AG04450 (cell line): ENCODE results near the gene COL21A1. TPM values are rescaled to one million over a fixed set of nuclear protein-coding genes. Genes with fewer than 3 reads are reported as not detected.

Experiments used
- CTCF ChIA-PET: fragments of 300-600, 350-600 bp; formaldehyde crosslinking; extraction: SDS; loops from one replicate; lab custom pipeline; 2022; ENCODE audit warnings: antibody characterized with exemption, inconsistent platforms; lab: Charles Lee
- POLR2A ChIA-PET: fragments of 350-600 bp; formaldehyde crosslinking; extraction: SDS; loops from one replicate; lab custom pipeline; 2021; ENCODE audit warnings: antibody characterized with exemption, inconsistent platforms; lab: Yijun Ruan, JAX
- DNase-seq: peaks from one replicate; pipeline ENCODE4 v3.0.0-alpha.2; 2011; ENCODE audit warnings: low read depth, low spot score
- H3K27ac ChIP-seq: one replicate; pipeline ENCODE4 v1.5.1; 2012; ENCODE audit warnings: low read depth, low read length, control low read depth
- H3K27me3 ChIP-seq: one replicate; pipeline ENCODE4 v1.6.0; 2012; ENCODE audit warnings: low read length; ENCODE audit not compliant: control insufficient read depth, insufficient read depth
- H3K4me3 ChIP-seq: 2 replicates; pipeline ENCODE4 v1.5.1; 2011; ENCODE audit warnings: mild to moderate bottlenecking, low read depth, low read length, control low read depth
- H3K9me3 ChIP-seq: 2 replicates; pipeline ENCODE4 v1.5.1; 2012; ENCODE audit warnings: low read length; ENCODE audit not compliant: control insufficient read depth, insufficient read depth
- polyA plus RNA-seq: library from polyadenylated mRNA; depleted of rRNA; stranded (reverse); fragments of >200 nt; gene quantifications from 2 replicates; pipeline ENCODE4 v1.2.3, GENCODE V29; 2011
- TF ChIP-seq, protein P1 (sequence below): IDR thresholded peaks from 2 replicates; pipeline ENCODE4 v1.5.1; 2011; ENCODE audit warnings: low read depth, low read length, control low read depth, inconsistent platforms

Gene COL21A1
- polyA plus RNA-seq, 1 experiment = 0.40 TPM

DNA sequence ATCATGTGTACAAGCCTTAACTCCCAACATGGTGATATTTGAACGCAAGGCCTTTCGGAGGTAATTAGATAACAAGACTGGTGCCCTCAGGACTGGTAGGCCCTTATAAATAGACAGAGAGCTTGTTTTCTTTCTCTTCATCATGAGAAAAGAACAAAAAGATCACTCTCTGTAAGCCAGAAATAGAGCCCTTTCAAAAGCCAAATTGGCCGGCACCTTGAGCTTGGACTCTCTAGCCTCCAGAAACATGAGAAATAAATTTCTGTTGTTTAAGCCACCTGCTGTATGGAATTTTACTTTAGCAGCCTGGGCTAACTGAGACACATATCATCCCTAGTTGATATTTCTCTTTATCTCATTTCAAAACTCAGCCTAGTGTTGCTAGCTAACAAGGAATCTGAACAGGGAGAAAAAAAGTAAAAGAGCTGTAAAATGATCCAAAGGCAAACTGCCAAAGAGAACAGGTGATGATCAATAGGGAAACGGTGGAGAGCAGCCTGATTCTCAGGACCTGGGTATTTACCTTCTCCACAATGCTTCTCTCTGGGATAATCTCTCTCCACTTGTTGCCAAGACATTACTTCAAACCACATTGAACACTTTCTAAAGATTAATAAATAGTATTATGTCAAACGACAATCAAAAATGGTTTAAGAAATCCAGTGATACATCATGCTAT lies 6.1 kb downstream of the COL21A1 start:
- TF ChIP-seq, protein P1, sequence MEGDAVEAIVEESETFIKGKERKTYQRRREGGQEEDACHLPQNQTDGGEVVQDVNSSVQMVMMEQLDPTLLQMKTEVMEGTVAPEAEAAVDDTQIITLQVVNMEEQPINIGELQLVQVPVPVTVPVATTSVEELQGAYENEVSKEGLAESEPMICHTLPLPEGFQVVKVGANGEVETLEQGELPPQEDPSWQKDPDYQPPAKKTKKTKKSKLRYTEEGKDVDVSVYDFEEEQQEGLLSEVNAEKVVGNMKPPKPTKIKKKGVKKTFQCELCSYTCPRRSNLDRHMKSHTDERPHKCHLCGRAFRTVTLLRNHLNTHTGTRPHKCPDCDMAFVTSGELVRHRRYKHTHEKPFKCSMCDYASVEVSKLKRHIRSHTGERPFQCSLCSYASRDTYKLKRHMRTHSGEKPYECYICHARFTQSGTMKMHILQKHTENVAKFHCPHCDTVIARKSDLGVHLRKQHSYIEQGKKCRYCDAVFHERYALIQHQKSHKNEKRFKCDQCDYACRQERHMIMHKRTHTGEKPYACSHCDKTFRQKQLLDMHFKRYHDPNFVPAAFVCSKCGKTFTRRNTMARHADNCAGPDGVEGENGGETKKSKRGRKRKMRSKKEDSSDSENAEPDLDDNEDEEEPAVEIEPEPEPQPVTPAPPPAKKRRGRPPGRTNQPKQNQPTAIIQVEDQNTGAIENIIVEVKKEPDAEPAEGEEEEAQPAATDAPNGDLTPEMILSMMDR = no peak
- POLR2A ChIA-PET = no interaction called here
- no peaks in the 10 kb centered on the region for H3K9me3 ChIP-seq
- no peak overlapping the region for H3K27ac ChIP-seq
- H3K4me3 ChIP-seq = no peak overlapping the region
- CTCF ChIA-PET = no interaction called here
- DNase-seq = no peak
- H3K27me3 ChIP-seq = peaks cover 2% of the 10 kb centered on the region

DNA sequence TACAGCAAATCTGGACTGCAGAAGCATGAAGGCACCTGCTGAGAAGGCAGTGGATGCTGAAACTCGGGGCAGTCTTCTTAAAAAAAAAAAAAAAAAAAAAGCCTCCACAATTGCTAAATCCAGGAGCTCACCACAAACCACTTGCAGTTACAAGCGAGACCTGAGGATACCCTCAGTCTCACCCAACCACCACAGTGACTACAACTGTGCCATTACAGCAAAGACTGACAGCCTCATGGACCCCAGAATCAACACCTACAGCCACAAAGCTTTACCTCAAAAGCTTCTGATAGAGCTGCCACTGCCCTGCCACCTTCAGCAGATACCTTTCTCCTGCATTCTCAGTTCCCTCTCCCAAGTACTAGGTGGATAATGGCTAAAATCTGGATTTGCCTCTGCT lies 9.0 kb downstream of the COL21A1 start:
- CTCF ChIA-PET = interaction anchor here (0.7 kb wide), 1 partner anchor 272 kb away, joined by 3 read pairs; no protein-coding TSS in a partner anchor
- H3K27me3 ChIP-seq = peaks cover 2% of the 10 kb centered on the region
- H3K9me3 ChIP-seq = no peaks in the 10 kb centered on the region
- POLR2A ChIA-PET = interaction anchor here (0.6 kb wide), 1 partner anchor 14 kb away, joined by 3 read pairs; no protein-coding TSS in a partner anchor
- TF ChIP-seq, protein P1 = no peak
- H3K4me3 ChIP-seq = no peak overlapping the region
- DNase-seq = no peak
- H3K27ac ChIP-seq = no peak overlapping the region

DNA sequence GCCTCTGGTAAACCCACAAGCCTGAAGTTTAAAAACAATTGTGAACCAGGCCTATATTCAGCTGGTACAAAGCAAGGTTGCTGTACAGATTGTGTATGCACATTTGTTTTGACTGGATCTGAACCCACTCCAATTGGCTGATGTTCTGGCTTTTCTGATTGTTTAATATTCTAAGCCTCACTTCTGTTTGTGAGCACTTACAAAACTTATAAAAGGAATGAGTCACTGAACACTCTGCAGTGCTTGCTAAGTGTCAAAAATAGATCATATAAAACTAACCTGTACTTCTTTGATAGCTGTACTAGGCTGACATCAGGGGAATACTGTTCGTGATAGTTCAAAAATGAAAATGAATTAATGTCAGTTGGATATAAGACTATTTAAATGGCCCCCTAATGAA lies 12.1 kb downstream of the COL21A1 start:
- CTCF ChIA-PET = no interaction called here
- Histone ChIP-seq H3K27me3 (peaks cover 2% of the 10 kb centered on the region), H3K9me3 (no peaks in the 10 kb centered on the region), H3K27ac (no peak overlapping the region), H3K4me3 (no peak overlapping the region)
- TF ChIP-seq, protein P1 = no peak
- POLR2A ChIA-PET = no interaction called here
- DNase-seq = no peak

DNA sequence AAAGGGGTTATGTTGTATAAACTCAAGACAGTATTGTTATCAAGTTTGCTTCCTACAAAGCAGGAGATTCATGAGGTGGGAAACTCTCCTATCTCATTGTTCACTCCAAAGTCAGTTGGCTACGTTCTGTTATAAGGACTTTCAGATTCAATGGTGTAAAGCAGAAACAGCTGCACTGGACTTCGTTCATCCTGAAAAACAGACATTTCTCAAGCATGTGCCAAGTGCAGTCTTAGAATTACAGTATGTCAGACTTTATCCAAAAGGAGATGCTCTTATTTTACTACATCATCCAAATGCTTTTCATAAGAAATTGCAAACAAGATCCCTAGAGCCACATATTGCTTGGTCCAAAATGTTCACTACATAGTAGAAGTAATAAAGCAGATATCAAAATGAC lies 14.9 kb downstream of the COL21A1 start:
- TF ChIP-seq, protein P1 = no peak
- Histone ChIP-seq H3K27me3 (no peaks in the 10 kb centered on the region), H3K9me3 (no peaks in the 10 kb centered on the region), H3K27ac (no peak overlapping the region), H3K4me3 (no peak overlapping the region)
- ChIA-PET POLR2A (no interaction called here), CTCF (no interaction called here)
- DNase-seq = no peak

DNA sequence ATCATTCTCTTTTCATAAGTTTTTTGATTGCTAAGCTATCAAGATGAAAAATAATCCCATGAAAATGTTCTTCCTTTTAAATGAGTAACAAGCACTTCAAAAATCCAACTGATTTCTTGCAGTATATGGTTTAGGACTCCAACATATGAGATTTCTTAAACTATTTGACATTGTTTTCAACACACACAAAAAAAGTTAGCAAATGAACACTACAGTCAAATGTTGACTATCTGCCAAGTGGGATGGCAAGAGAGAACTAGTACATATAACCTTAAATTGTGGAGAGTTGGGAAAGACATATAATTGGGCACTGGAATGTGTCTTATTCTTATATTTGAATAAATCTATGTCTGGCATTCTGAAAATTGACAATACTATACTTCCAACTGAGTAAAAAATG lies 15.6 kb downstream of the COL21A1 start:
- H3K27me3 ChIP-seq = no peaks in the 10 kb centered on the region
- CTCF ChIA-PET = no interaction called here
- POLR2A ChIA-PET = no interaction called here
- DNase-seq = no peak
- TF ChIP-seq, protein P1 = no peak
- no peak overlapping the region for H3K4me3 ChIP-seq
- H3K27ac ChIP-seq = no peak overlapping the region
- H3K9me3 ChIP-seq = no peaks in the 10 kb centered on the region
